Measurements from ENCODE around the gene CSN1S1. TPM values are rescaled to one million over a fixed set of nuclear protein-coding genes. Genes with fewer than 3 reads are reported as not detected.

CSN1S1 gene
- polyA plus RNA-seq, 3 donors = not detected

GRCh38 chr4:69995526-69996016 is 64.7 kb downstream of the CSN1S1 start, which contains the start of gene STATH:
STATH (plus strand) TSS chr4:69995966; CDS start chr4:69998438, 2,472 bp downstream.
- intact Hi-C loops (cut with micrococcal nuclease) = no loop called here
- H3K27me3 Mint-ChIP-seq (ENCODE audit: low read depth in 3 of 3) = no peaks in the 10 kb centered on the region
- no peak within 1 kb of the TSS for H3K27ac Mint-ChIP-seq

More at GRCh38 chr4:69995526-69996016, 64.7 kb downstream of the CSN1S1 start, which contains the start of gene STATH:
- H3K4me3 ChIP-seq (replicated peaks in 1 of 3; ENCODE audit: low read depth in 2 of 3, low read length in 3 of 3) = no peak within 1 kb of the TSS
- no peaks in the 10 kb centered on the region for H3K9me3 ChIP-seq (replicated peaks in 1 of 2; ENCODE audit: control insufficient read depth in 1 of 2, insufficient read depth in 1 of 2, low read length in 2 of 2)
- no peaks in the 10 kb centered on the region for H3K36me3 ChIP-seq (replicated peaks in 1 of 2; ENCODE audit: control insufficient read depth in 1 of 2, insufficient read depth in 2 of 2, low read length in 2 of 2)
- H3K4me1 Mint-ChIP-seq = no peaks in the 10 kb centered on the region
- no peaks in the 10 kb centered on the region for H3K9me3 Mint-ChIP-seq
- no peaks in the 10 kb centered on the region for H3K4me1 ChIP-seq (ENCODE audit: control insufficient read depth in 1 of 2, insufficient read depth in 2 of 2, low read length in 2 of 2)
- H3K27me3 ChIP-seq (ENCODE audit: control insufficient read depth in 2 of 2, insufficient read depth in 2 of 2, low read length in 2 of 2) = no peaks in the 10 kb centered on the region
- no peaks in the 10 kb centered on the region for H4K20me1 ChIP-seq (ENCODE audit: insufficient read depth, low read length)
- H3K36me3 Mint-ChIP-seq = no peaks in the 10 kb centered on the region
- no peak within 1 kb of the TSS for H3K4me3 Mint-ChIP-seq
- no peak for TF ChIP-seq CTCF (IDR thresholded peaks at IDR 0.05)
- H3K79me2 ChIP-seq (ENCODE audit: insufficient read depth, low read length) = no peaks in the 10 kb centered on the region
- no peak for DNase-seq
- H3K9ac ChIP-seq (ENCODE audit: insufficient read depth, low read length, poor library complexity, severe bottlenecking) = no peak within 1 kb of the TSS
- H3K4me2 ChIP-seq (replicated peaks; ENCODE audit: extremely low read depth, low read length, poor library complexity, severe bottlenecking) = no peak within 1 kb of the TSS
- H2AFZ ChIP-seq (ENCODE audit: insufficient read depth, low read depth, low read length, poor library complexity, severe bottlenecking) = no peak within 1 kb of the TSS
- no peak within 1 kb of the TSS for H3K27ac ChIP-seq (ENCODE audit: low read depth in 1 of 2, low read length in 2 of 2)
- WGBS (ENCODE audit: insufficient coverage) = no CpG with 5 or more reads among the region's 3 CpGs

Other genes starting within 250 kb of the CSN1S1 start
- 10 to 100 TPM in 2 of 3 donors, 1 to 10 TPM in 1; 3.4 to 15.6 (median 11.2) TPM for gene SULT1B1, start 170.4 kb upstream of the CSN1S1 start, polyA plus RNA-seq
- not detected for gene SULT1E1, start 70.9 kb upstream of the CSN1S1 start, polyA plus RNA-seq
- gene CSN2, start 34.7 kb downstream of the CSN1S1 start, polyA plus RNA-seq = not detected
- not detected for gene STATH, start 64.9 kb downstream of the CSN1S1 start, polyA plus RNA-seq
- gene HTN3, start 97.4 kb downstream of the CSN1S1 start, polyA plus RNA-seq = not detected
- not detected for gene HTN1, start 119.4 kb downstream of the CSN1S1 start, polyA plus RNA-seq
- gene PRR27, start 223.2 kb downstream of the CSN1S1 start, polyA plus RNA-seq = not detected

Data from CD14-positive monocyte (primary cell).